AG04449 (cell line): Measurements from ENCODE around the gene LRP1B.

Experiments
- CTCF ChIA-PET: fragments of 350-600 bp; formaldehyde crosslinking; extraction: SDS; loops from one replicate; lab custom pipeline; 2021; ENCODE audit warnings: antibody characterized with exemption; lab: Yijun Ruan, JAX
- POLR2A ChIA-PET: fragments of 400-600, 350-600 bp; formaldehyde crosslinking; extraction: SDS; loops from one replicate; lab custom pipeline; 2020; ENCODE audit warnings: antibody characterized with exemption, inconsistent platforms; lab: Yijun Ruan, JAX
- DNase-seq: peaks from one replicate; pipeline ENCODE4 v3.0.0-alpha.2; 2010; ENCODE audit warnings: low read depth, low spot score
- H3K4me3 ChIP-seq: 2 replicates; pipeline ENCODE4 v1.5.1; 2011; ENCODE audit warnings: low read depth, mild to moderate bottlenecking, control low read depth, low read length
- TF ChIP-seq, protein P1 (sequence below): IDR thresholded peaks from one replicate; pipeline ENCODE4 v1.5.1; 2011; ENCODE audit warnings: mild to moderate bottlenecking, moderate library complexity, low read length, control low read depth, inconsistent platforms; ENCODE audit not compliant: insufficient read depth; ENCODE audit errors: missing control alignments

The LRP1B gene

DNA sequence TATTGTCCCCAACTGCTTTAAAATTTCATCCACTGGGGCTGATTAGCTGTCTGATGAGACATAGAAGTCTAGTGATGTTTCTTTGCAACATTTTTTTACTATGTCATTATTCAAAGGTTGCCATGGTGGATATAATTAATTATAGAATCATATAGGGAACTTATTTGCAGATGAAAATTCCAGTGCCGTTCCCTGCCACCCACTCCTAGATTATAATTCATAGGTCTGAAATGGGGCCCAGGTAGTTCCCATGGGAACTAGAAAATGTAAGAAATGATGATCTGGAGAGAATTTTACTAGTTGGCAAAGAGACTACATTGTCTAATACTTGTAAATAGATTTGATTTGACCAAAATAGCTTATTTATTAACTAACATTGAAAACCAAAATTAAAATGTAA is 1854.2 kb downstream of the LRP1B start:
- no peak overlapping the region for H3K4me3 ChIP-seq
- no peak for DNase-seq
- ChIA-PET CTCF (no interaction called here), POLR2A (no interaction called here)
- TF ChIP-seq, protein P1, sequence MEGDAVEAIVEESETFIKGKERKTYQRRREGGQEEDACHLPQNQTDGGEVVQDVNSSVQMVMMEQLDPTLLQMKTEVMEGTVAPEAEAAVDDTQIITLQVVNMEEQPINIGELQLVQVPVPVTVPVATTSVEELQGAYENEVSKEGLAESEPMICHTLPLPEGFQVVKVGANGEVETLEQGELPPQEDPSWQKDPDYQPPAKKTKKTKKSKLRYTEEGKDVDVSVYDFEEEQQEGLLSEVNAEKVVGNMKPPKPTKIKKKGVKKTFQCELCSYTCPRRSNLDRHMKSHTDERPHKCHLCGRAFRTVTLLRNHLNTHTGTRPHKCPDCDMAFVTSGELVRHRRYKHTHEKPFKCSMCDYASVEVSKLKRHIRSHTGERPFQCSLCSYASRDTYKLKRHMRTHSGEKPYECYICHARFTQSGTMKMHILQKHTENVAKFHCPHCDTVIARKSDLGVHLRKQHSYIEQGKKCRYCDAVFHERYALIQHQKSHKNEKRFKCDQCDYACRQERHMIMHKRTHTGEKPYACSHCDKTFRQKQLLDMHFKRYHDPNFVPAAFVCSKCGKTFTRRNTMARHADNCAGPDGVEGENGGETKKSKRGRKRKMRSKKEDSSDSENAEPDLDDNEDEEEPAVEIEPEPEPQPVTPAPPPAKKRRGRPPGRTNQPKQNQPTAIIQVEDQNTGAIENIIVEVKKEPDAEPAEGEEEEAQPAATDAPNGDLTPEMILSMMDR, result no peak

DNA sequence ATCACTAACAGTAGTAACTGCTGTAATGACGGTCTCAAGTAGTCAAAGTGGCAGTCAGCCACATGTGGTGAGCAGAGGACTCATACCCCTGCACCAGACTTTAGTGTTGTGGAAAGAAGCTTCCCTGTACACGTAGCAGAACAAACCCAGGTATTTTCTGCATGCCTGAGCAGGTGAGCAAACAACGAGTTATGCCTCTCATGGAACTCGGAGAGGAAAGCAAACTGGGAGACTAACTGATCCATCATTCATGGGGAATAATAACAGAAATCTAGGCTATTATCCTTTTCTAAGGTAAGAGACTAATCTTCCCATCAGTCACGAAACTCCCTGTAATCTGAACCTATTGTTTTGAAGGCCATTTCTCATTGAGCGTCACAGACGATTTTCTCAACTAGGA is 1855.4 kb downstream of the LRP1B start:
- POLR2A ChIA-PET, result no interaction called here
- no peak overlapping the region for H3K4me3 ChIP-seq
- TF ChIP-seq, protein P1, result no peak
- DNase-seq, result no peak
- CTCF ChIA-PET, result no interaction called here

DNA sequence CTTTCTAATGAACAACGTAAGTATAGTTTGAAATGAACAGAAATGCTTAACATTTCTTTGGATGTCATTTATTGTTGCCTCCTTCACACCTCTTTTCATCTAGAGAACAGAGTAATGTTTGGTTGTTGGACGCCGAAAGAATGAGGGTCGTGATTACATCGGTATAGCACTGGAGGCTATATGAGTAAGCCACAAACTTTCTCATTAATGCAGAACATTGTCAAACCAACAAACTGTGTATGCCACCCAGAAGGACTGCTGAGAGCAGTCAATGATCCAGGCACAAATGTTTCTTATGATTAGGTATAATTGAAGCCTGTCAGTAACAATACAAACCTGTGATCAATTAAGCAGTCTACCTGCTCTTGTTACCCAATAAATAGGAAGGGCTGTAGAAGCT is 1855.9 kb downstream of the LRP1B start:
- CTCF ChIA-PET, result no interaction called here
- POLR2A ChIA-PET, result no interaction called here
- TF ChIP-seq, protein P1, result no peak
- H3K4me3 ChIP-seq, result no peak overlapping the region
- DNase-seq, result no peak

DNA sequence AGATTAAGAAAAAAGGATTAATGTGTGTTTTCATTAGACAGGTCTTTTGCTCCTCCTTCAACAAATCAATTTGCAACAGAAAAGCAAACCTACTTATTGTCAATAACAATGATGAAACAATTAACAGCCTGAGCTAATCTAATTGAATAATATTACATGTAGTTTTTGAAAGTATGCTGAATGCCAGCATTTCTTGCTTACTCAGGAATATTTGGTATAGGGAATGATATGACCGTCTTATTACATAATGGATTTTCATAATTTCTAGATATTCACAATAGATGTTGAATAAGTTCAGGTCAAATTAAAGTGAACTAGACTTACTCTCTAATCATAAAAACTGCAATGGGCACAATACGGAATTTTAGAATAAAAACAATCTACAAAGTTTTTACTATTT is 1856.9 kb downstream of the LRP1B start:
- CTCF ChIA-PET, result no interaction called here
- POLR2A ChIA-PET, result no interaction called here
- H3K4me3 ChIP-seq, result no peak overlapping the region
- no peak for DNase-seq
- TF ChIP-seq, protein P1, result no peak

DNA sequence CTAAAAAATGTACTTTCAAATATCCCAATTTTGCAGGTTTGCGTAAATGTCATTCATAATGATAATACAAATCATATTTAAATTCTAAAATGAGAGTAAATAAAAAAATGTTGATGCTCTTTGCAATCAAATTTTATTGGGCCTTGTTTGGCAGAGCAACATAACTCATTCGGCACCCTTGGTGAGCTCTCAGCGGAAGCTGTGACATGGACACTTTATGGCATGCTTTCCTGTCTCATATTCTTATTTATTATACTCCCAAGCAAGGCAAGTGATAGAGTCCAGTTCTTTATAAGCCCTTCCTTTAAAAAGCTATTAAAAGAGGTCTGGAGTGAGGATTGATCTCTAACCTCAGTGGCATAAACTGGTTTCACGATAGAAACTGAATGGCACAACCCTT is 1857.4 kb downstream of the LRP1B start:
- no peak overlapping the region for H3K4me3 ChIP-seq
- no peak for DNase-seq
- ChIA-PET CTCF (no interaction called here), POLR2A (no interaction called here)
- TF ChIP-seq, protein P1, result no peak

DNA sequence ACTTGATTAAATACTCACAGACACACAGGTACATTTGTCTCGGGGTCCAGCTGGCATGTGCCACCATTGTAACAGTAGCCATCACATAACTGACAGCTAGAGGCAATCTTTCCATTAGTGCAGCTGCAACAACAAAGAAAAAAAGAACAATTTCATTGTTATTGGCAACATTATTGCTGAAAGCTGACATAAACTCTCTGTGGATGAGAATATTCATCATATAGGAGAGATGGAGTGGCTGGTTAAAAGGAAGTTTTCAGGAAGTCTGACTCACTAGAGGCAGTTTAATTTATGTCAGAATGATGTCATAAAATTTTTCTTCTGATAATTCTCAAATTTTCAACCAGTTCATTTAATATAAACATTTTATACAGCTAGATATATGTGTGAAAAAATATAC is 1860.6 kb downstream of the LRP1B start:
- CTCF ChIA-PET, result no interaction called here

More for the DNA sequence above, 1860.6 kb downstream of the LRP1B start:
- DNase-seq, result no peak
- POLR2A ChIA-PET, result no interaction called here
- no peak overlapping the region for H3K4me3 ChIP-seq
- TF ChIP-seq, protein P1, result no peak
